ENCODE measurements around the gene TGM5.
"Not testable (repeated sequence)": the region's sequence is repeated elsewhere in the genome, so short reads cannot be mapped to it uniquely, and the experiment has no call there.

TGM5 gene

GRCh38 chr15:43242616-43243015, 24.1 kb downstream of the TGM5 start:
- no peak for DNase-seq

GRCh38 chr15:43241100-43241499, 25.6 kb downstream of the TGM5 start:
- DNase-seq: no peak

- no peak for DNase-seq
Measured at GRCh38 chr15:43239732-43240491, 26.8 kb downstream of the TGM5 start.

- DNase-seq: no peak
Measured at GRCh38 chr15:43238671-43239131, 28.0 kb downstream of the TGM5 start.

GRCh38 chr15:43237842-43238470, 28.8 kb downstream of the TGM5 start:
- no peak for DNase-seq

GRCh38 chr15:43235536-43235935, 31.2 kb downstream of the TGM5 start:
- no peak for DNase-seq

GRCh38 chr15:43232289-43232874, 34.3 kb downstream of the TGM5 start:
- no peak for DNase-seq

- no peak for DNase-seq
Measured at GRCh38 chr15:43230640-43231115, 36.0 kb downstream of the TGM5 start.

- no peak for DNase-seq
Measured at GRCh38 chr15:43229977-43230376, 36.8 kb downstream of the TGM5 start.

GRCh38 chr15:43226436-43227305, 40.1 kb downstream of the TGM5 start:
- DNase-seq: no peak

- not testable (repeated sequence) for DNase-seq
Measured at GRCh38 chr15:43225950-43226255, 40.8 kb downstream of the TGM5 start.

GRCh38 chr15:43225201-43225949, 41.4 kb downstream of the TGM5 start:
- peak; percentile 62 for DNase-seq

GRCh38 chr15:43221422-43221821, 45.3 kb downstream of the TGM5 start:
- no peak for DNase-seq

GRCh38 chr15:43220991-43221403, 45.7 kb downstream of the TGM5 start, which contains the start of gene EPB42:
TSS of gene EPB42 (minus strand) at chr15:43221018. CDS start at chr15:43220825, 193 bp downstream.
- no peak for DNase-seq

- DNase-seq: no peak
Measured at GRCh38 chr15:43219929-43220928, 46.5 kb downstream of the TGM5 start.

- no peak for DNase-seq
Measured at GRCh38 chr15:43218908-43219706, 47.6 kb downstream of the TGM5 start.

GRCh38 chr15:43215961-43216360, 50.8 kb downstream of the TGM5 start:
- DNase-seq: no peak

- no peak for DNase-seq
Measured at GRCh38 chr15:43214592-43215295, 52.0 kb downstream of the TGM5 start.

GRCh38 chr15:43214169-43214568, 52.6 kb downstream of the TGM5 start:
- DNase-seq: no peak

All from CD4-positive, alpha-beta T cell treated with Interleukin-21 for 1 hour (primary cell).